NCI-H446 treated with DMSO at 0.1 percent for 48 hours (cell line): Measurements from ENCODE around the gene LIPA.
"Not testable (repeated sequence)": the region's sequence is repeated elsewhere in the genome, so short reads cannot be mapped to it uniquely, and the experiment has no call there.

Experiments used
- DNase-seq: peaks from one replicate; lab custom pipeline; 2025; lab: John Stamatoyannopoulos, UW

Gene LIPA

DNA sequence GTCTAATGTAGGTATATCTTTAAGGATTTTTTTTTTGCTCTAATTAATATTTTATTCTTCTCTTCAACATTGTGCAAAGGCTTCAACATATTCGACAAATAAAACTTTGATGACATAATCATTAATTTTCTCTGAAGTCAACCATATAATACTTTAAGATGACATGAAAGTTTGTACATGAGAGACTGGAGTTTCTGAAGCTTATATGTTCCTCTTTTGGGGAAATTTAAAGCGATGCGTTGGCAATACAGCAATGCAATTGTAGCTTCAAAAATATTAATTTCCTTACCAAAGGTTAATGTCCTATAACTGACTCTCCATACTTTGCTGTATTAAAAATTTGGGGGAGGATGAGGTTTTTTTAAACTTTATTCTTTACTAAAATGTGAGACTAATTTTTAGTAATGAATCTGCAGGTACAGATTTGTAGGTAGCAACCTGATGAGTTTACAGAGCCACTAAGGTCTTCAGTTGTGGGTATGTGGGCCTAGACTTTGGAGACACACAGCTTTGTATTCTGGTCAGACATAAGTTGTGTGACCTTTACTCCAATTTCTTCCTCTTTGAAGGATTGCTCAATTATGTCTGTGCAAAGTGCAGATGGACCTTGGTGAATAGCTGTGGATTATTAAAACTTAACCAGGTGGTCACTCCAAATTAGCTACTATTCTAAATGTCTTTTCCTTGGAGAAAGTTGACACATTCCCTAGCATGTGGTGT, 18.0 kb upstream of the LIPA start:
- DNase-seq, result no peak

DNA sequence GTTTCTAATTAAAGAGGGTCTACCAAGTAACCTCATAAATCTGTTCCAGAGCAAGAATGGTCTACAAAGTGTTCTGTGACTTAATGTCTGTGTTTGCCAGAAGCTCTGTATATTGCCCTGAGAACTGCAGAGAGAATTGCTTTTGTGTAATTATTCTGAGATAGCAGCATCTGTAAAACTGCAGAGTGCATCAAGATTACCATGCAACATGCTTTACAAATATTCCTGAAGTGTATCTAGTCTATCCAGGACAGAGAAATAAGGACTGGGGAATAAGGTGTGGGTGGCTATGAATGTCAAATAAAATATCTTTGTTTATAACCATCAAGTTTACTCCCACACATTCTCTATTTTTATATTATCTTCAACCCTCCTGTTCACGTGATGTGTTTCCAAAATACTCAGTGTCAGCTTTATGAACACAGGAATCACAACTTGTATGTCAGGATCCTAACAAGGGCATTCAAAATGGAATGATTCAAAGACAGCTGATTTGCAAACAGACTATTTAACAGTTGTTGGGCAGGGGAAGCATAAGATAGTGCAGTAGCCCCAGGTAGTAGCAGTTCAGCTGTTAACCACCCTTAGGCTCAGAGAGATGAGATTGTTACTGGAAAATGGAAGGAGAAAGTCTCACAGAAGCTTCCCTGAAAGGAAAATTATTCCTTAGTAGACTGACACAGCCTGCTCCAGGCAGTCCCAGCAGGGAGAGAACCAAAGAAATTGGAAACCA, 15.3 kb upstream of the LIPA start:
- DNase-seq, result no peak

DNA sequence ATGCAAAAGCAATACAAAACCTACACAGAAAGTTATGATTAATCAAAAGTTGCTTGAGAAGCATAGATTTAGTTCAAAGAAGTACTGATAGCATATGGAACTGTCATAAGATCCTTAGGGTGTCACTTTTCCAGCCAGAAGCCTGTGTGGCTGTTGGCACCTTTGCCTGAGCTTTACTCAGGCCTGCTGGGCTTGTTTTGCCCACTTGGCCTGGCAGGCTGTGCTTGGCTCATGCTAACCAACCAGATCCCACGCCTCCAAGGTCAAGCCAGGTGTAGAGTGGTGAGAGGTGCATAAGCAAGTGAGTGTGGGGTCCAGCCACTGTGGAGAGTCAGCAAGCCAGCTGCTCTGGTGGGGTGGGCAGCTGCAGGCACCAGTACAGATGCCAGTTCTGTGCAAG, 12.0 kb upstream of the LIPA start:
- no peak for DNase-seq

DNA sequence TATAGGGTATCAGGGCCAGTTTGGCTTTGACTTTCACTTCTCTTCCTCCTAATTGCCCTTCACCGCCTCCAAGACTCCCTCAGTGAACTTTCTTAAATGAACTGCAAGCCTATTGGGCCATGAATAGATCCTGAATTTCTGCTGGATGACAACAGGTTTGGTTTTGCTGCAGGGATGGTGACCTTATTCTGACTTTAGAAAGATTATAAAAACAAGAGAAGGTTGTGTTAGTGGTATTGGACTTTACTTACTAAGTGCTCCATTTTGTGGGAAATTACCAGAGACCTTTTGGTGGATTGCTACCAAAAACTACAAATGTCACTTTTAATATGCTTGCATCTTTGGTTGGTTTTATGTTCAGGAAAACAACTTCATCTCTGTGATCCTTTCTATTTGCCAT, 11.5 kb upstream of the LIPA start:
- no peak for DNase-seq

DNA sequence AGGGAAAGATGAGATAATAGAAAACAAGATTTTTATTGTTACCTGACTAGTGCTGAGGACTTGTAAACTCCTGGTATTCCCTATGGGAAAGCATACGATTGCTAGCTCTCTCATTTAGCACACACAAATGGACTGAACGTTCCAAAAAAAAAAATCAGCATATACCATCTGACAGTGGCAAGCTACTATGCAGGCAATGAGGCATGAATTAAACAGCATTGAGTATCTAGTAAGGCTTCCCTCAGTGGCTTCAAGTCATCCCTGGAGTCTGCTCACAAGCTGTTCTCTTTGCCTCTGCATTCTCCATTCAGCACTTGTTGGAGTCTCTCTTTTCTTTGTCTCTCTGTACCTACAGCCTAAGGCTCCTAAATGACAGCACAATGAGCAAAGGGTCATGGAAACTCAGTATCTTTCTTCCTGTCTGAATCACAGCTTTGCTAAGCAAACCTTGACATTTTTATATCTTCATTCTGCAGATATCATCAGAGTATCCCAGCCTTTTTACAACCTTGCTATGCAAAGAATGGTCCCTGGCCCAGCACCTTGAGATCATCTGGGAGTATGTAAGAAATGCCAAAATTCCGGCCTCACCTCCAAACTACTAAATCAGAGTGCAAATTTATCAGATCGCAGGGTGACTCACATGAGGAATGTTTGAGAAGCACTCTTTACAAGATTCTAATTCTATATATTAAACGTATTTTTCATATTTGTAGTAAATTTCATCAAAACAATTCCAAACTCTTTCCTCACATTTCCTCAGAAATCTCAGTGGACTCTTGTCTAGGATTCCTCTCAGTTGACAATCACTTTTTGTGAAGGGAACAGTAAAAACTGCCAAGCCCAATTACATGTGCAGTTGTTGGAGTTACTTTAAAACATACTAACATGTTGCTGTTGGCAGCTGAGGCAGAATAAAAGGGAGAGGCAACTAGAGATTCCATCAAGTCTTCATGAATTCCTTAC, 10.8 kb upstream of the LIPA start:
- no peak for DNase-seq

DNA sequence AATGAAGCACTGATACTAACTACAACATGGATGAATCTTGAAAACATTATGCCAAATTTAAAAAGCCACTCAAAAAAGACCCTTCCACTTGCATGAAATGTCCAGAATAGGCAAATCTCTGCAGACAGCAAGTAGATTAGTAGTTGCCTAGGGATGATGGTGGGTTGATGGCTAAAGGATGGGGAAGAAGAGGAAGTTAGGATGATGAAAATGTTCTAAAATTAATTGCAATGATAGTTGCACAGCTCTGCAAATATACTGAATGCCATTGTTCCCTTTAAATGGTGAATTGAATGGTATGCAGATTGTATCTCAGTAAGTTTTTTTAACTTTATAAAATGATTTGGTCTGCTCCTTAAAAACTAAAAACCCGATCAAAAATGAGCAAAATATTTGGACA, 7.3 kb upstream of the LIPA start:
- DNase-seq, result no peak

DNA sequence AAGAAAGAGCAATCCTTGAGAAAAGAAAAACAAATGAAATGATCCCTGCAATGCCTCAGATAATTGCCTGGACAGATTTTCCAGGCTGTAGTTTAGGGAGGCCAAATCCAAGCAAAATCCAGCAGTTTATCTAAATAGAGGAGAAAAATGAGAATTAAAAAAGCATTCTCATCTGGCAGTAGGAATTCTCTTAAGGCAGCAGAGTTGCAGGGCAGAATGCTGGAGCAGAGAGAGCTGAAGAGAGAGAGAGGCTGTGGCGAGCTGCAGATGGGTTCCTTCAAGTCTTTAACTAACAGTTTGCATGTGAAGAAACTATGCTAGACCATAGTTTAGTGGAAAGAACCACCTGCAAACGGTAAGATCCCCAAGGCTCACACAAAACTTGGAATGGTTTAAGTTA, 6.0 kb upstream of the LIPA start:
- DNase-seq, result no peak

DNA sequence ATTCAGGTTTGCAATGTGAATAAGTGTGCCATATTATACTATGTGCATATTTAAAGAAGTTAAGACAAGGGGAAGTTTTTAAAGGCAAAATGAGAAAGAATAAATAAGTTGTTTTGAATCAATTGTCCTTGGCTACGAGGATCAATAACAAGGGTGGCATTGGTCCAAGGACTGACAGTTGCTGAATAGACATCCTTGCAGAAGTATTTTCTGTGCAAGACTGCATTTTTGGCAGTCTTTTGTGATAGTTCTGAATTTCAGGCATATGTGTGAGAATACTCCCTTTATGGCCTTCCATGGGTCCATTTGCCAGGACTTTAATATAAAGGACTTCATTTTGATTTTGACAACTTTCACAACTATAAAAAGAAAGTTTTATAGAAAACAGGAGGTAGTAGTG, 5.4 kb upstream of the LIPA start:
- no peak for DNase-seq

DNA sequence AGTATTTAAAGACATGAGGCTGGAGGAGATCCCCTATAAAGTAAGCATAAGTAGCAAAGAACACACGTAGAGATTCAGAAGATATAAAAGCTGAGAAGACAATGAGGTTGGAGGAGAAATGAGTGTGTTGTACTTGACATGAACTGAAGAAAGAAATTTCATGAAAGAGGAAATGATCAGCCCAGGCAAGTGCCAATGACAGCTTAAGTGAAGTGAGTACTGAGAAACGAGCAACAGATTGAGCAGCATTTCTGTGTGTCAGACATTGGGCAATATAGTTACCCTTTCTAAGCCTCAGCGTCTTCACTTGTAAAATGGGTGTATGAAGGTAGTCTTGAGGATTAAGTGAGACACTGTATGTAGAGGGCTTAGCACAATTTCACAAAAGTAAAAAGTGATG, 4.8 kb upstream of the LIPA start:
- no peak for DNase-seq

DNA sequence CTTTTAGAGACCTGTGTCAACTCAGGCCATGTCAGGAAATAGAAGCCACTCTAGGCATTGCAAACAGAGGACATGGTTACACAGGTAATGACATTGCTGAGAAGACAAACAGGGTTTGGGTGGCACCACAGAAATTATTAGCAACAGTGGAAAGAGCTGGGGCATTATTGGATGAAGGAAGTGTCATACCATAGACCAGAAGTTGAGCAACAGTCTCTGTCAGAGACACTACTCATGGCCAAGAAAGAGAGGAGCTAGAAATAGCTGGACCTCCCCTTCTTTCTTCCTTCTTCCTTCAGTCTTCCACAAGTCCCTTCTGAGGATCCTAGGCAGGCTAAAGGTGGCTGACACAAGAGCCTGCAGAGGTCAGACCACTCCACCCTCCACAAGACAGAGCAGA, 4.2 kb upstream of the LIPA start:
- DNase-seq, result no peak

DNA sequence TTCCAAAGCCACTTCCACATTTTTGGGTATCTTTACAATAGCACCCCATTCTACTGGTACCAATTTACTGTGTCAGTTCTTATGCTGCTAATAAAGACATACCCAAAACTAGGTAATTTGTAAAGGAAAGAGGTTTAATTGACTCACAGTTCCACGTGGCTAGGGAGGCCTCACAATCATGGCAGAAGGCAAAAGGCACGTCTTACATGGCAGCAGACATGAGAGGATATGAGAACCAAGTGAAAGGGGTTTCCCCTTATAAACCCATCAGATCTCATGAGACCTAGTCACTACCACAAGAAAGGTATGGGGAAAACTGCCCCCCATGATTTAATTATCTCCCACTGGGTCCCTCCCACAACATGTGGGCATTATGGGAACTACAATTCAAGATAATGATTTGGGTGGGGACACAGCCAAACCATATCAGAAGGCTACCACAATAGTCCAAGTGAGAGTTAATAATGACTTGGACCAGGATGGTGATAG, 3.6 kb upstream of the LIPA start:
- not testable (repeated sequence) for DNase-seq

DNA sequence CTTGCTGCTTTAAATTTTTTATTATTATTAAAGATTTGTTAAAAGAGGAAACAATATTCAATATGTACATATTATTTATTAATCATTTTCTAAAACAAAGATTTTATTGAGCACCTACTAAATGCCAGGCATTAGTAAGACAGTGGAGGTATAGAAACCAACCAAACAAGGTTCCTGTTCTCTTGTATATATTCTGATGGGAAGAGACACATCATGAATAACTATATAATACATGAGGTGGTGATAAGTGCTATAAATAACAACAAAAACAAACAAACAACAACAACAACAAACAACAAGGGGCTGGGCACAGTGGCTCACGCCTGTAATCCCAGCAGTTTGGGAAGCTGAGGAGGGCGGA, 630 bp upstream of the LIPA start:
- no peak for DNase-seq

DNA sequence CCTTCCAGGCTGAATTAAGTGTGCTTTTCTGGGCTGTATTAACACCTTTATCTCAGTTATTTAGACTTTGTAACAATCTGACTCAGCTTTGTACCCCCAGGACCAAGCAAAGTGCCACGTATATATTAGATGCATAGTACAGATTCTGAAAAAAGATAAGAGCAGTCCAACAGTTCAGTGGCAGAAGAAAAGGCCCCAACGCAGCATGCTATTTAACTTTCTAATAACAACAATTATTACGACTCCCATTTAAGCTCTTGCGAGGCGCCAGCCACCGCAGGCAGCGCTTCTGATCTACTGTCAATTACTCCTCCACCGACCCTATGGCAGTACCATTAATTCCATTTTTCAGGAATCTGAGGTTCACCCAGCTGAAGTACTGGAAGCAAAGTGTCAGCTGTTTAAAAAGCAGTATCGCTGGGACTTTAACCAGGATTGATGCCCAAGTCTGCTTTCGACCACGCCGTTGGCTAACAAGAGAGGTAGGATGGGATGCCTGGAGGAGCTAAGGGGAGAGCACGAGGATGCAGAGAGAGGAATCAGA, 638 bp downstream of the LIPA start:
- DNase-seq, result no peak

DNA sequence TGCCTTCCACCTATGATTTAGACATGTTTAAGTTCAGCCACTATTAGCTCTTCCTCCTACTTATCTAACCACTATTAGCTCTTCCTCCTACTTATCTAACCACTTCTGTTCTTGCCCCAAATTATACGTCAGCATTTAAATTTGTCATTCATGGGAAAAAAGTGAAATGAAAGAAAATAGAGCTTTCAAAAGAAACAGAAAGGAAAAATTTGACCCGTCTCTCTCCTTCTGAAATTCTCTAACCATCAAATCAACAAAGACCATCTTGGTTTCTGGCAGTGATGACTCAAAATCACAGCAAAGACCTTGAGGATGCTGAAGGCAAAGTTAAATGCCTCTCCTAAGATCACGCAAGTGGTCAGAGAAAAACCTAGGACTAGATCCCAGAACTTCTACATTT, 2.6 kb downstream of the LIPA start:
- no peak for DNase-seq

DNA sequence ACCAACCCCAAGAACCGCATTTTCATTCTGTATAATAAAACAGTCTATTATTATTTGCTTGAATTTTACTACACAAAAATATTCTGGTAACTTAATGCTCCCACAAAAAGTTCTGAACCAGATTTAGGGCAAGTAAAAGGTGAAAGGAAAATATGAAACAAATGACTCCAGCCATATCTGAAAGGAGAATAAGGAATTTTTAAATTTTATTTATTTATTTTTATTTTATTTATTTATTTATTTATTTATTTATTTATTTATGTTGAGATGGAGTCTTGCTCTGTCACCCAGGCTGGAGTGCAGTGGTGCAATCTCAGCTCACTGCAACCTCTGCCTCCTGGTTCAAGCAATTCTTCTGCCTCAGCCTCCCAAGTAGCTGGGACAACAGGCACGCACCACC, 4.0 kb downstream of the LIPA start:
- not testable (repeated sequence) for DNase-seq

DNA sequence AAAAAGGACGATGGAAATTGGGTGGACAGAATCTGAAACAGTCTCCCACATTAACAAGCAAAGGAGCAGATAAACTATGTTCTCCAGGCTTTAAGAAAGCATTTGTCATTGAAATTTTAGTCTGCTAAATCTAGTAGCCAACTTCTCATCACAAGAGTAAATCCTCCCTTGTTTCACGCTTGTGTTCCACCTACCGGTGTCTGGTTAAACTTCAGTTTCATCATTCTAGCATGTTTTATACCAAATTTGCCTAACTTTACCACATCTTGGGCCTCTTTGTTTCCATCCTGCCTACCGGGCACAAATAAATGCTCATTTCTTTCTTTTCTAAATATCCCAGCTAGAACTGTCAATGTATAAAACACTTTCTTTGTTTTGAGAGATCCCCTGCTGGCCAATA, 5.8 kb downstream of the LIPA start:
- no peak for DNase-seq

DNA sequence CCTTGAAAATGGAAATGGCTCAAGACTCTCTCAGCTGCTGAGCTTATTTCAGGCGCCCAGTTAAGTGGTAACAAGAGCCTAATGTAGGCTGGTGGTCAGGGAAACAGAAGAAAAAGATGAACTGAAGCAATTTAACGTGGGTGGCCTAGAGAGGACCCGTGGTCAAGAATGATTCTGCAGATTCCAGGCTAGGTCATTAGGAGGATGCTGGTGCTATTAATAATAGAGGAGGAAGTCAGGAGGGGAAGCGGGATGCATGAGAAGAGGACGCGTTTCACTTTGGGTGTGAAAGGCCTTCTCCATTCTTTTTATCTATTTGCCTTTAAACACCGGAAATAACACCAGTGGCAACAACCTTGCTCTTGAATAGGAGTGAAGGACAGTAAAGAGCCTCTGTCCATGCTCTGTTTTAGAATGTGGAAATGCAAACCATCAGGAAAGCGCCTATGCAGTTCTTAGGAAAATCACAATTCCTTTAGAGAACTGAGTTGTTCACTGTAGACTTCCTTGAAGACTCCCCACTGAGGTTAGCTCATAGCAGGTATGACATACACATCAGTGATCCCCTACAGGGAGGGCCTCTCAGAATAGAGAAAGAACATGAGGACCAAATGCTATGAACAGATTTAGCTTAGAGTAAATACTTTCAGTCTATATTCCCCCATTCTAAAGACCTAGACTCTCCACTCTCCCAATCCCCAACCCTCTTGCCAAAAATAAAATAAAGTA, 8.6 kb downstream of the LIPA start:
- DNase-seq, result no peak

DNA sequence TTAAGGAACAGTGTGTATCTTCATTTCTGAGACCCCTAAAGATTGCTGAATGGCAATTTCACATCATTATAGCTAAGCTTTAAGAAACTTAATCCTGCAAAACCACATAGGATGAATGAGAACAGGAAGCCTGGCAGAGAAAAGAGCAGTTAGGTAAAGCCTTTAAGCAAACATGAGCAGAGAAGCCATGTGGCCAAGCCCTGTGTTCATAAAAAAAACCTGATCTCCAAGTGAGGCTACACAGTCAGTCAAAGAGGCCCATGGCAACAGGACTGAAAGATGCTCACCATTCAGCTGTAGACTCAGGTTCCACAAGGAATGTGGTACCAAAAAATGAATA, 9.3 kb downstream of the LIPA start:
- no peak for DNase-seq

DNA sequence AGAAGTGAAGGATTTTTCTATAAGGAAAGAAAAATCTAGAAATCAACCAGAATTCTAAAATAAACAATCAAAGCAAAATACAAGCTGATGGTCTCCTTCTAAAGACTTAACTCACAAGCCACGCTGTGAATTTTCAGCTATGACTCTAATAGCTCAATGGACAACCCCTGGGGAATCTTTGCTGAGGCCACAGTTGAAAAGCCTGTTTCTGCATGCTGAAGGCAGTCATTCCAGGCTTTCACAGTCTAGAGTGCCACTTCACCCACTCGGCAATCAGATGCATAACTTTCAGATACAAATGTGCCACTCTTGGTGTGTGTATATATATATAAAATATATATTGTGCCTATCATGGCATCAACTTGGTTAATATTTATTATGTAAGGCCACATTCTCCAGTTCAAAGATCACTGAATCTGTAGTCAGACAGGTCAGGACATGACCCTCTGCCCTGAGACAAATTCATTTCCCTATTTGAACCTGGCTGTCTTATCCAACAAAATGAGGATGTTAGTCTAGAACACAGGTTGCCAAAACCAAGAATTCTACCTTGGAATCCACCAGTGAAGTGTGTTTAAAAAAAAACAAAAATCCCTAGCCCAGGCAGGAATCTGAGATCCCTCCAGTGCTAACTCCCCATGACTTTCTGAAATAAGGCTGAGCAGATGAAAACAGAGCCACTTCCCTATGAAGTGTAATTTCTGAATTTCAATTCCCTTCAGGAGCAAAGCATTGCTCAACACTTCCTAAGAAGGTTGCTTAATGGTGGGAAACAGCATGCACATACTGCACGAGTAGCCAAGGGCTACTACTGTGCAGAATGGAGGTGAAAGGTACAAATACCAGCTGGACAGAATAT, 9.9 kb downstream of the LIPA start:
- no peak for DNase-seq

DNA sequence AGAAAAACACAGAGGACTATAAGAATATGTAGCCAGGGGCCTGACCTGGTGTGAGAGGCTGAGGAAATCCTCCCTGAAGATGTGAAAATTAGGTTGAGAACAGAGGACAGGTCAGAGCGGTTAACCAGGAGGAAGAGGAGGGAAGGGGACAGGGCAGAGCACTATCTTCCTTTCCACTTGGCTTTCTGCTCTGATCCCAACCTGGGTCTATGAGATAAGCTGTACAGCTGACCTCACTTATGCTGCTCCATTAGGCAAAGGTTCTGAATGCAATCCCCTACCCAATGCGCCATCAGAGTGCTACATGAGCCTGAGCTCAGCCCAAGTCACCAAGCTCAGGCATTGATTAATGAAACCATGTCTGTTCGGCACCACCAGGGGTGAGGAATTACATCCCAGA, 10.5 kb downstream of the LIPA start:
- DNase-seq, result no peak

DNA sequence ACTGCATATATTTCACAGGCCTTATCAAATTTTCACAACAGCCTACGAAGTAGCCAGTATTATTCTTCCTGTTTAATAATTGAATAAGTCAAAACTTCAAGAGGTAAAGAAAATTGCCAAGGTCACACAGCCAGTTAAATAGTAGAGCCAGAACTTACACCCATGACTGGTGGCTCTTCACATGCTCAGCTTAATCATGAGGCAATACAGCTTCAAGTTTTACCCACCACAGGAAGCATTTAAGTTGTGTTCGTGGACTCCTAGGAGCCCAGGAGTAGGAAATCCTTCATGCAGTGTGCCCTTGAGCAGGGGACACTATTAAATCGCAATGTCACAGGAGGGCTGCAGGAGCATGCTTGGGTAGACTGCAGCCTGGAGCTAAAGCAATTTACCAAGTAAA, 11.1 kb downstream of the LIPA start:
- no peak for DNase-seq
